Measurements from ENCODE around the gene PDXP. TPM values are rescaled to one million over a fixed set of nuclear protein-coding genes. Genes with fewer than 3 reads are reported as not detected.

The PDXP gene
- total and polyA plus RNA-seq, 2 experiments from 2014 or later = 15.0 to 55.6 TPM

DNA sequence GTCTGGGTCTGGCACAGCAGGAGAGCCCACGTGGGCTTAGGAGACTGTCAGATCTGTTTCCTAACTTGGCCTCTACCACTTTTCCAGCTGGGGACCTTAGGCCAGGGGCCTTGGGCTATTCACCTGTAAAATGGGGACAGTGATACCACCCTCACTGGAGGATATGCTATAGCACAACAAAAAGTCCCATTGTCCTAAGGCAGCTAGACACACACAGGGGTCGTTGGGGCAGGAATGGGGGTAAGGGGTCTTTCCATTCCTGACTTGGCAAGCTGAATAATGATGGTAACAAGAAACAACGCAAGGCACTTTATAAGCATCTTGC, 21.6 kb upstream of the PDXP start:
- H3K9me3 Mint-ChIP-seq = no peaks in the 10 kb centered on the region
- no peak overlapping the region for H3K27ac ChIP-seq (ENCODE audit: low read depth)

More for the DNA sequence above, 21.6 kb upstream of the PDXP start:
- no peaks in the 10 kb centered on the region; the same call in 1 of the 2 replicates for H4K20me1 ChIP-seq (replicated peaks; ENCODE audit: insufficient read depth)
- peaks cover 41% of the 10 kb centered on the region for H3K4me1 Mint-ChIP-seq
- H3K27me3 Mint-ChIP-seq (ENCODE audit: insufficient read depth, low read depth, poor library complexity) = peaks cover 25% of the 10 kb centered on the region
- peaks cover 6% of the 10 kb centered on the region; the same call in 1 of the 2 replicates for H3K79me2 ChIP-seq (replicated peaks; ENCODE audit: insufficient read depth)
- H2AFZ ChIP-seq = no peak overlapping the region
- ATAC-seq (no peak), DNase-seq (ENCODE audit: low spot score) (no peak)
- no peak overlapping the region for H3K27ac Mint-ChIP-seq
- no peak overlapping the region for H3K4me3 ChIP-seq
- H3F3A ChIP-seq (replicated peaks; ENCODE audit: low read depth) = peaks cover 42% of the 10 kb centered on the region
- H3K36me3 Mint-ChIP-seq (ENCODE audit: low read depth) = no peaks in the 10 kb centered on the region; the same call in 2 of the 3 replicates
- no peaks in the 10 kb centered on the region for H3K27me3 ChIP-seq (ENCODE audit: insufficient read depth)
- no peaks in the 10 kb centered on the region for H3K36me3 ChIP-seq (ENCODE audit: insufficient read depth)
- no peaks in the 10 kb centered on the region for H3K9me2 ChIP-seq (ENCODE audit: insufficient read depth)
- TF ChIP-seq, protein P1, sequence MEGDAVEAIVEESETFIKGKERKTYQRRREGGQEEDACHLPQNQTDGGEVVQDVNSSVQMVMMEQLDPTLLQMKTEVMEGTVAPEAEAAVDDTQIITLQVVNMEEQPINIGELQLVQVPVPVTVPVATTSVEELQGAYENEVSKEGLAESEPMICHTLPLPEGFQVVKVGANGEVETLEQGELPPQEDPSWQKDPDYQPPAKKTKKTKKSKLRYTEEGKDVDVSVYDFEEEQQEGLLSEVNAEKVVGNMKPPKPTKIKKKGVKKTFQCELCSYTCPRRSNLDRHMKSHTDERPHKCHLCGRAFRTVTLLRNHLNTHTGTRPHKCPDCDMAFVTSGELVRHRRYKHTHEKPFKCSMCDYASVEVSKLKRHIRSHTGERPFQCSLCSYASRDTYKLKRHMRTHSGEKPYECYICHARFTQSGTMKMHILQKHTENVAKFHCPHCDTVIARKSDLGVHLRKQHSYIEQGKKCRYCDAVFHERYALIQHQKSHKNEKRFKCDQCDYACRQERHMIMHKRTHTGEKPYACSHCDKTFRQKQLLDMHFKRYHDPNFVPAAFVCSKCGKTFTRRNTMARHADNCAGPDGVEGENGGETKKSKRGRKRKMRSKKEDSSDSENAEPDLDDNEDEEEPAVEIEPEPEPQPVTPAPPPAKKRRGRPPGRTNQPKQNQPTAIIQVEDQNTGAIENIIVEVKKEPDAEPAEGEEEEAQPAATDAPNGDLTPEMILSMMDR (conservative IDR thresholded peaks at IDR 0.05; ENCODE audit: low read depth in 2 of 2) = no peak
- TF ChIP-seq ZNF114 (CRISPR knock-in tag; IDR thresholded peaks at IDR 0.05) = no peak
- TF ChIP-seq NANOG (IDR thresholded peaks at IDR 0.05; ENCODE audit: borderline replicate concordance) = no peak
- TF ChIP-seq EZH2phosphoT487 (IDR thresholded peaks at IDR 0.05; ENCODE audit: unreplicated experiment) = no peak
- TF ChIP-seq JUNB (IDR thresholded peaks at IDR 0.05; ENCODE audit: unreplicated experiment) = no peak
- TF ChIP-seq EZH2 (IDR thresholded peaks at IDR 0.05; ENCODE audit: low read depth, unreplicated experiment) = no peak
- no peak for TF ChIP-seq ETS1 (IDR thresholded peaks at IDR 0.05)
- TF ChIP-seq ZNF331 (CRISPR knock-in tag; IDR thresholded peaks at IDR 0.05; ENCODE audit: low read depth) = no peak
- TF ChIP-seq REST (IDR thresholded peaks at IDR 0.05; ENCODE audit: unreplicated experiment) = no peak
- TF ChIP-seq CREB1 (CRISPR knock-in tag; IDR thresholded peaks at IDR 0.05; ENCODE audit: low read depth) = no peak
- TF ChIP-seq ZNF462 (CRISPR knock-in tag; IDR thresholded peaks at IDR 0.05) = no peak
- no peak for TF ChIP-seq POLR2AphosphoS5 (IDR thresholded peaks at IDR 0.05; ENCODE audit: low read depth)
- no peak for TF ChIP-seq STAT1 (IDR thresholded peaks at IDR 0.05; ENCODE audit: unreplicated experiment)
- 0 out of 2 replicates have a peak overlapping the region, but pooled peaks have one; percentile 20 for H3K4me2 ChIP-seq
- peaks cover 33% of the 10 kb centered on the region for H3K4me1 ChIP-seq (ENCODE audit: insufficient read depth)
- no peak overlapping the region for H3K4me3 Mint-ChIP-seq

All from GM23338 (cell line).